Posterior cingulate gyrus (tissue), 11 donors: ENCODE measurements around the gene WNK4.
"Not testable (repeated sequence)": the region's sequence is repeated elsewhere in the genome, so short reads cannot be mapped to it uniquely, and the experiment has no call there.

Source experiments
- DNase-seq, 10 donors: peaks; one replicate each; pipeline versions ENCODE4 v3.0.0 to v3.0.0-alpha.2; 2020 to 2021; ENCODE audit warnings: mixed read lengths in 3 of 10
- intact Hi-C: fragments of 100-400 bp; cut with DNase I; formaldehyde crosslinking; loops from one replicate; pipeline ENCODE4 v1.15.1; 2023

Gene WNK4

GRCh38 chr17:42769964-42770363 lies 10.4 kb upstream of the WNK4 start:
- intact Hi-C loops, DNase-seq: not testable (repeated sequence)

GRCh38 chr17:42772945-42773289 lies 7.5 kb upstream of the WNK4 start:
- DNase-seq, result no peak
- intact Hi-C loops, result no loop called here

GRCh38 chr17:42773290-42774035 lies 6.9 kb upstream of the WNK4 start, which contains the start of gene VPS25:
VPS25 (plus strand) TSS chr17:42773449; CDS start chr17:42773476, 27 bp downstream.
- peak; percentile 73 to 97 (median 83) for DNase-seq
- intact Hi-C loops, result no loop called here

GRCh38 chr17:42774066-42774745 lies 6.2 kb upstream of the WNK4 start:
- intact Hi-C loops, result no loop called here
- DNase-seq, result no peak

GRCh38 chr17:42775534-42776098 lies 4.8 kb upstream of the WNK4 start:
- no peak for DNase-seq
- intact Hi-C loops, result no loop called here

GRCh38 chr17:42778570-42778969 lies 1.8 kb upstream of the WNK4 start:
- intact Hi-C loops, result no loop called here

GRCh38 chr17:42779304-42779935 lies 990 bp upstream of the WNK4 start:
- intact Hi-C loops, result no loop called here
- no peak for DNase-seq

More at GRCh38 chr17:42778570-42778969, 1.8 kb upstream of the WNK4 start:
- no peak for DNase-seq

- intact Hi-C loops, result no loop called here
- DNase-seq, result no peak
Measured at GRCh38 chr17:42780851-42781638, 635 bp downstream of the WNK4 start.

GRCh38 chr17:42781639-42782165 lies 1.3 kb downstream of the WNK4 start:
- intact Hi-C loops, result no loop called here
- DNase-seq, result peak in 1 of 10 donors; percentile 19

GRCh38 chr17:42782166-42783061 lies 2.0 kb downstream of the WNK4 start:
- intact Hi-C loops, result no loop called here

GRCh38 chr17:42783062-42783790 lies 2.8 kb downstream of the WNK4 start:
- intact Hi-C loops, result no loop called here
- no peak for DNase-seq

More at GRCh38 chr17:42782166-42783061, 2.0 kb downstream of the WNK4 start:
- DNase-seq, result no peak

- DNase-seq, result no peak
- intact Hi-C loops, result no loop called here
Measured at GRCh38 chr17:42783791-42784138, 3.4 kb downstream of the WNK4 start.

- intact Hi-C loops, result no loop called here
- no peak for DNase-seq
Measured at GRCh38 chr17:42784409-42784808, 4.0 kb downstream of the WNK4 start.

GRCh38 chr17:42784811-42785592 lies 4.6 kb downstream of the WNK4 start:
- intact Hi-C loops, result no loop called here
- peak in 1 of 10 donors; percentile 84 for DNase-seq

- intact Hi-C loops, result no loop called here
Measured at GRCh38 chr17:42787266-42787665, 6.9 kb downstream of the WNK4 start.

GRCh38 chr17:42791948-42792347 lies 11.5 kb downstream of the WNK4 start:
- intact Hi-C loops, result no loop called here

More at GRCh38 chr17:42787266-42787665, 6.9 kb downstream of the WNK4 start:
- DNase-seq, result no peak

GRCh38 chr17:42792545-42792944 lies 12.1 kb downstream of the WNK4 start:
- intact Hi-C loops, result no loop called here
- DNase-seq, result no peak

More at GRCh38 chr17:42791948-42792347, 11.5 kb downstream of the WNK4 start:
- no peak for DNase-seq

GRCh38 chr17:42795061-42795460 lies 14.7 kb downstream of the WNK4 start:
- DNase-seq, result peak in 1 of 10 donors; percentile 57
- intact Hi-C loops, result no loop called here
